ENCODE results near the gene LRRC1. TPM values are rescaled to one million over a fixed set of nuclear protein-coding genes. Genes with fewer than 3 reads are reported as not detected.

LRRC1 gene
- total and polyA plus RNA-seq, 2 experiments from 2014 or later, result 11.3 to 16.6 TPM

DNA sequence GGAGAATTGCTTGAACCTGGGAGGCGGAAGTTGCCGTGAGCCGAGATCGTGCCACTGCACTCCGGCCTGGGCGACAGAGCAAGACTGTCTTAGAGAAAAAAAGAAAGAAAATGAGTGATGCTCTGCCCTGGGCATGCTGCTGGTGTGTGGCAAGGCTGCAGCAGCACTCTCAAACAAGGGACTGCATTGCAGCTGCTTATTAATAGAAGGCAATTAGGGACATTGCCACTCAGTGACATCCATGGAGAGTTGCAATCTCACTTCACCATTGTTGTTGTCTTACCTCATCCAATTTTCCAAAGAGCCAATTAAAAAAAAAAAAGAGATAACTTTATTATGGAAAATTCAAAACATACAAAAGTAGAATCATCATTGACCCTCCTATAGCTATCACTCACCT, 131.1 kb downstream of the LRRC1 start:
- peaks cover 14% of the 10 kb centered on the region; the same call in 2 of the 3 replicates for H3K9me3 Mint-ChIP-seq

DNA sequence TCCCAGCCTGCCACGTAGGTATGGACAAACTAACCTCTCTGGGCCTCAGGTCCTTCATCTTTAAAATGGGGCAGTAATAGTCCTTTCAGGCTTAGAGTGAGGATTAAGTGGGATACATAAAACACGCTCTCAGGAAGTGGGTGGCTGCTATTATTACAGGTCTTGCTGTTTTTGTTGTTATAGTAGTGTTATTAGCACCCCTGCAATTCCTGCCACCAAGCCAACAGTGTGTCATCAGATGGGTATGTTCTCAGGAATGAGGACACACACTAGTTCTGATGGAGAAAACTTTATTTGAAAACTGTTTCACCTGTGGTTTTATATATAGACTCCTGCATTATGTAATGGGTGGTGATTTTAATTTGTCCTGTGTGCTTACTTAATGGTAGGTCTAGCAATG, 131.7 kb downstream of the LRRC1 start:
- Histone ChIP-seq H3K4me3 (no peak overlapping the region), H3F3A (replicated peaks; ENCODE audit: low read depth) (no peaks in the 10 kb centered on the region), H4K20me1 (replicated peaks; ENCODE audit: insufficient read depth) (no peaks in the 10 kb centered on the region), H3K36me3 (ENCODE audit: insufficient read depth) (no peaks in the 10 kb centered on the region), H3K4me1 (ENCODE audit: insufficient read depth) (peaks cover 24% of the 10 kb centered on the region), H3K4me2 (no peak overlapping the region), H2AFZ (no peak overlapping the region), H3K27ac (ENCODE audit: low read depth) (no peak overlapping the region), H3K9me2 (ENCODE audit: insufficient read depth) (no peaks in the 10 kb centered on the region), H3K79me2 (replicated peaks; ENCODE audit: insufficient read depth) (no peaks in the 10 kb centered on the region), H3K27me3 (ENCODE audit: insufficient read depth) (no peaks in the 10 kb centered on the region)
- H3K27ac Mint-ChIP-seq, result no peak overlapping the region
- ATAC-seq, result no peak
- H3K36me3 Mint-ChIP-seq (ENCODE audit: low read depth), result peaks cover 28% of the 10 kb centered on the region; the same call in 2 of the 3 replicates
- H3K27me3 Mint-ChIP-seq (ENCODE audit: insufficient read depth, low read depth, poor library complexity), result no peaks in the 10 kb centered on the region
- H3K4me3 Mint-ChIP-seq, result no peak overlapping the region
- TF ChIP-seq POLR2AphosphoS5 (IDR thresholded peaks at IDR 0.05; ENCODE audit: low read depth) (no peak), ZNF114 (CRISPR knock-in tag; IDR thresholded peaks at IDR 0.05) (no peak), EZH2 (IDR thresholded peaks at IDR 0.05; ENCODE audit: low read depth, unreplicated experiment) (no peak), STAT1 (IDR thresholded peaks at IDR 0.05; ENCODE audit: unreplicated experiment) (no peak)
- TF ChIP-seq, protein P1, sequence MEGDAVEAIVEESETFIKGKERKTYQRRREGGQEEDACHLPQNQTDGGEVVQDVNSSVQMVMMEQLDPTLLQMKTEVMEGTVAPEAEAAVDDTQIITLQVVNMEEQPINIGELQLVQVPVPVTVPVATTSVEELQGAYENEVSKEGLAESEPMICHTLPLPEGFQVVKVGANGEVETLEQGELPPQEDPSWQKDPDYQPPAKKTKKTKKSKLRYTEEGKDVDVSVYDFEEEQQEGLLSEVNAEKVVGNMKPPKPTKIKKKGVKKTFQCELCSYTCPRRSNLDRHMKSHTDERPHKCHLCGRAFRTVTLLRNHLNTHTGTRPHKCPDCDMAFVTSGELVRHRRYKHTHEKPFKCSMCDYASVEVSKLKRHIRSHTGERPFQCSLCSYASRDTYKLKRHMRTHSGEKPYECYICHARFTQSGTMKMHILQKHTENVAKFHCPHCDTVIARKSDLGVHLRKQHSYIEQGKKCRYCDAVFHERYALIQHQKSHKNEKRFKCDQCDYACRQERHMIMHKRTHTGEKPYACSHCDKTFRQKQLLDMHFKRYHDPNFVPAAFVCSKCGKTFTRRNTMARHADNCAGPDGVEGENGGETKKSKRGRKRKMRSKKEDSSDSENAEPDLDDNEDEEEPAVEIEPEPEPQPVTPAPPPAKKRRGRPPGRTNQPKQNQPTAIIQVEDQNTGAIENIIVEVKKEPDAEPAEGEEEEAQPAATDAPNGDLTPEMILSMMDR (conservative IDR thresholded peaks at IDR 0.05; ENCODE audit: low read depth in 2 of 2), result no peak
- TF ChIP-seq, protein P2, sequence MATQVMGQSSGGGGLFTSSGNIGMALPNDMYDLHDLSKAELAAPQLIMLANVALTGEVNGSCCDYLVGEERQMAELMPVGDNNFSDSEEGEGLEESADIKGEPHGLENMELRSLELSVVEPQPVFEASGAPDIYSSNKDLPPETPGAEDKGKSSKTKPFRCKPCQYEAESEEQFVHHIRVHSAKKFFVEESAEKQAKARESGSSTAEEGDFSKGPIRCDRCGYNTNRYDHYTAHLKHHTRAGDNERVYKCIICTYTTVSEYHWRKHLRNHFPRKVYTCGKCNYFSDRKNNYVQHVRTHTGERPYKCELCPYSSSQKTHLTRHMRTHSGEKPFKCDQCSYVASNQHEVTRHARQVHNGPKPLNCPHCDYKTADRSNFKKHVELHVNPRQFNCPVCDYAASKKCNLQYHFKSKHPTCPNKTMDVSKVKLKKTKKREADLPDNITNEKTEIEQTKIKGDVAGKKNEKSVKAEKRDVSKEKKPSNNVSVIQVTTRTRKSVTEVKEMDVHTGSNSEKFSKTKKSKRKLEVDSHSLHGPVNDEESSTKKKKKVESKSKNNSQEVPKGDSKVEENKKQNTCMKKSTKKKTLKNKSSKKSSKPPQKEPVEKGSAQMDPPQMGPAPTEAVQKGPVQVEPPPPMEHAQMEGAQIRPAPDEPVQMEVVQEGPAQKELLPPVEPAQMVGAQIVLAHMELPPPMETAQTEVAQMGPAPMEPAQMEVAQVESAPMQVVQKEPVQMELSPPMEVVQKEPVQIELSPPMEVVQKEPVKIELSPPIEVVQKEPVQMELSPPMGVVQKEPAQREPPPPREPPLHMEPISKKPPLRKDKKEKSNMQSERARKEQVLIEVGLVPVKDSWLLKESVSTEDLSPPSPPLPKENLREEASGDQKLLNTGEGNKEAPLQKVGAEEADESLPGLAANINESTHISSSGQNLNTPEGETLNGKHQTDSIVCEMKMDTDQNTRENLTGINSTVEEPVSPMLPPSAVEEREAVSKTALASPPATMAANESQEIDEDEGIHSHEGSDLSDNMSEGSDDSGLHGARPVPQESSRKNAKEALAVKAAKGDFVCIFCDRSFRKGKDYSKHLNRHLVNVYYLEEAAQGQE (IDR thresholded peaks at IDR 0.05; ENCODE audit: unreplicated experiment), result no peak
- H3K9me3 Mint-ChIP-seq, result peaks cover 14% of the 10 kb centered on the region; the same call in 2 of the 3 replicates
- DNase-seq (ENCODE audit: low spot score), result no peak
- peaks cover 26% of the 10 kb centered on the region for H3K4me1 Mint-ChIP-seq

More for the DNA sequence above, 131.1 kb downstream of the LRRC1 start:
- Histone ChIP-seq H3K27ac (ENCODE audit: low read depth) (no peak overlapping the region), H3K36me3 (ENCODE audit: insufficient read depth) (no peaks in the 10 kb centered on the region), H3K79me2 (replicated peaks; ENCODE audit: insufficient read depth) (no peaks in the 10 kb centered on the region), H3K4me1 (ENCODE audit: insufficient read depth) (peaks cover 29% of the 10 kb centered on the region), H3K9me2 (ENCODE audit: insufficient read depth) (no peaks in the 10 kb centered on the region), H4K20me1 (replicated peaks; ENCODE audit: insufficient read depth) (no peaks in the 10 kb centered on the region), H3F3A (replicated peaks; ENCODE audit: low read depth) (no peaks in the 10 kb centered on the region), H2AFZ (no peak overlapping the region), H3K27me3 (ENCODE audit: insufficient read depth) (no peaks in the 10 kb centered on the region), H3K4me3 (no peak overlapping the region), H3K4me2 (no peak overlapping the region)
- Mint-ChIP-seq H3K27ac (no peak overlapping the region), H3K27me3 (ENCODE audit: insufficient read depth, low read depth, poor library complexity) (no peaks in the 10 kb centered on the region), H3K4me3 (no peak overlapping the region), H3K36me3 (ENCODE audit: low read depth) (peaks cover 32% of the 10 kb centered on the region; the same call in 2 of the 3 replicates), H3K4me1 (peaks cover 30% of the 10 kb centered on the region)
- TF ChIP-seq POLR2AphosphoS5 (IDR thresholded peaks at IDR 0.05; ENCODE audit: low read depth), result no peak
- no peak for TF ChIP-seq ETS1 (IDR thresholded peaks at IDR 0.05)
- TF ChIP-seq EZH2 (IDR thresholded peaks at IDR 0.05; ENCODE audit: low read depth, unreplicated experiment), result no peak
- no peak for TF ChIP-seq EZH2phosphoT487 (IDR thresholded peaks at IDR 0.05; ENCODE audit: unreplicated experiment)
- TF ChIP-seq NANOG (IDR thresholded peaks at IDR 0.05; ENCODE audit: borderline replicate concordance), result no peak
- no peak for TF ChIP-seq JUNB (IDR thresholded peaks at IDR 0.05; ENCODE audit: unreplicated experiment)
- ATAC-seq (no peak), DNase-seq (ENCODE audit: low spot score) (no peak)
